GM18519 (cell line): Measurements from ENCODE around the gene CBX7.

ENCODE experiments used
- ATAC-seq: cut with Tn5 transposase; IDR thresholded peaks from one replicate; pipeline ENCODE4 v1.9.1; 2021; ENCODE audit warnings: mild to moderate bottlenecking, moderate library complexity; ENCODE audit not compliant: unreplicated experiment, low FRiP score

CBX7 gene

DNA sequence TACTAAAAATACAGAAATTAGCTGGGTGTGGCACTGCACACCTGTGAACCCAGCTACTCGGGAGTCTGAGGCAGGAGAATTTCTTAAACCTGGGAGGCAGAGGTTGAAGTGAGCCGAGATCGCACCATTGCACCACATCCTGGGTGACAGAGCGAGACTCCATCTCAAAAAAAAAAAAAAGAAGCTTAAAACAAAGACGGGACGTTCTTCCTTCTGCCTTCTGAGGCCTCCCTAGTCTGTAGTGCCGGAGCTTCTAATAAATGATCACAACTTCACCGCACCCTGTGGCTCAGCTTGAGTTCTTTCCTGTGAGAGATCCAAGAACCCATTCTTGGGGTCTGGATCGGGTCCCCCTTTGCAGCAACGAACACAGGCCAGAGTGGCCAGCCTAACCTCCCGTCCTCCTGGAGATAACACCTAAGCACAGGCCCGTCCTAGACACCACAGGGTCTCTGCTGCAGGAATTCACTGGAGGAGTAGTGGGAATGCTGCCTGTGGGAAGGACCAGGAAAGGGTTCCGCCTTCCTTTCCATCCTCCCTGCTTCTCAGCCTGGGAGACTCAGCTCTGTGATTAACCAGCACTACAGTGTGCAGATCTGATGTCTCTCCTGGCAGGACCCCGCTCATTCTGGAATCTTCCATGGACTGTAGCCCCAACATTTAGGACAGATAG lies 57.6 kb downstream of the CBX7 start:
- ATAC-seq = no peak

DNA sequence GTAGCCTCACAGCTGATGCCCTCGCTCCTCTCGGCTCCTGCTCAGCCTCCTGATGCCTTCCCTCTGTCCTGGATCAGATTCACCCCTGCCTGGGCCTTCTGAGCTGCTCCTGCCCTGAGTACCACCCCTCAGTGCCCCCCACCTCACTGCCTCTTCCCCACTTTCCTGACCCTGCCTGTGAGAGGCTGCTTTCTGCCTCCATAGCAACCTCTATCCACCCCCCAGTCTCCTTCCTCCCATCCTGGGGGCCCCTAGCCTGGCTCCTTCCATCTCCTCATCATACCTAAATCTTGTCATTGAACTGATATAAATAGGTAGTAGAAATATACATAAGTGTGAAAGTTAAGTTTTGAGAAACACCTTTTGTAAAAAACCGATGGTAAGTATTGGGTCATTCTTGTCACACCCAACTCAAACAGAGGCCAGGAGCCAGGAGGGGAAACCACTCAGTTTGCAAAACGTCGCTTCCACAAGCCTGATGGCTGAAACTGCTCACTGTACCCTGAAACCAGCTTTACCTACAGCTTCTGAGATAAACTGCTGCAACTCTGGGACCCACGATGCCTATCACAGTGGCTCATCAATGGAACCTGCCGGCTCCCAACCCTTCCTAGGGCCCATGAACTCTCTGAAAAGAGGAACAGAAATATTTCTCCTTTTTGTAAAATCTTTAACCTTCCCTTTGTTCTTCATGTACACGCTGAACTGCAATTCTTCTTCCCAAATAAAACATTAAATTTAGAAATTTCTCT lies 60.2 kb downstream of the CBX7 start:
- no peak for ATAC-seq

GRCh38 chr22:39091126-39092081 lies 61.1 kb downstream of the CBX7 start:
- no peak for ATAC-seq

- no peak for ATAC-seq
Measured at GRCh38 chr22:39090426-39091064, 61.9 kb downstream of the CBX7 start.

DNA sequence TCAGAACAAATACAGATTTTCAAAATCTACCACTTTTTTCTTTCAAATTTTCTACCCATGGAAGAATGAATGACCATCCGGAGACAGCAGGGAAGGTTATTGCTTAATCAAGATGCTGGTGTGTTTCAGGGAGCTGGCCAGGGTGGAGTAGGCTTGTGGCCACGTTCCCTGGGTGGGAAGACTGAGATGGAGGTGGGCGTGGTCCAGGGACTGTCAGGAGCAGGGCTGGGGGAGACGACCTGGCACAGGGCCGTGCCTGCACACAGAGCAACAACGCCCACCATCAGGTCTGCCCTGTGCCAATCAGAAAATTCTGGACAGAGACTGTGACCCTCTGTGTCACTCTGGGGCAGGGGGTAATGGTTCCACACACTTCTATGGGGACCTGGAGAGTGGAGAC lies 62.6 kb downstream of the CBX7 start:
- ATAC-seq = no peak

GRCh38 chr22:39088685-39089032 lies 63.8 kb downstream of the CBX7 start:
- ATAC-seq = no peak

- no peak for ATAC-seq
Measured at GRCh38 chr22:39087881-39088684, 64.4 kb downstream of the CBX7 start.

- no peak for ATAC-seq
Measured at GRCh38 chr22:39087098-39087497, 65.4 kb downstream of the CBX7 start.

DNA sequence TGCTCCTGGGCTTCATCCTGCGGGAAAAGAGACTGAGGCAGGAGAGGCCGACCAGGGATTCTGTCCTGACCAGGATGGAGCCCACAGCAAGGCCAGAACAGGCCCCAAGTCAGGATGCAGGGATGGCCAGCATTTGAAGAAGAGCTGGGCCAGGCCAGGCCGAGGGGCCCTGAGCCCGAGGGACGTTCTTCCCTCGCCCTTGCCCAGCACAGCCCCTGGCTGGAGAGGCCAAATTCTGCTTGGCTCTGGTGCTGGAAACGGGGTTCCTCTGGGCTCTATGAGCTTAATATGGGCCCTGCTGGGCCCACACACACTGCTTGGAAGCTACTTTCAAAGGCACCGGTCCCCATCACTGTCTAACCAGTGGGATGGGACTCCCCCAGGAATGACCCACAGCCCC lies 67.8 kb downstream of the CBX7 start:
- no peak for ATAC-seq

- ATAC-seq = no peak
Measured at GRCh38 chr22:39083212-39084165, 69.0 kb downstream of the CBX7 start.

DNA sequence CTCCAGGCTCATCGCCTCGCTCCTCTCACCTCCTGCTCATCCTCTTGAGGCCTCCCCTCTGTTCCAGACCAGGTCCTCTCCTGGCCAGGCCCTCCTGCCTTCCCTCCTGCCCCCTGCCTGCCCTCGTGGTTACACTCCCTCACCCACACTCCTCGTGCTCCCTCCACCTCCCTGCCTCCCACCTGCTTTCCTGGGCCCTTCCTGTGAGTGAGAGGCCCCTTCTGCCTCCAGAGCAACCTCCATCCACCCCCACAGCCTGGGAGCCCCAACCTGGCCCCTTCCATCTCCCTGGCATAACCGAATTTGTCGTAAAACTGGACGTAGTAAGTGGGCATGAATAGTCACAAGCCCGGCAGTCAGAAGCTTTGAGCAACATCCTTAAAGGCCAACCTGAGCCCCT lies 70.9 kb downstream of the CBX7 start:
- no peak for ATAC-seq

GRCh38 chr22:39081016-39081415 lies 71.5 kb downstream of the CBX7 start:
- no peak for ATAC-seq
